ENCODE measurements around the gene ADGRL3. TPM values are rescaled to one million over a fixed set of nuclear protein-coding genes. Genes with fewer than 3 reads are reported as not detected.

ADGRL3 gene
- total RNA-seq, 4 donors from 2014 or later: 2.2 to 10.0 (median 4.6) TPM

DNA sequence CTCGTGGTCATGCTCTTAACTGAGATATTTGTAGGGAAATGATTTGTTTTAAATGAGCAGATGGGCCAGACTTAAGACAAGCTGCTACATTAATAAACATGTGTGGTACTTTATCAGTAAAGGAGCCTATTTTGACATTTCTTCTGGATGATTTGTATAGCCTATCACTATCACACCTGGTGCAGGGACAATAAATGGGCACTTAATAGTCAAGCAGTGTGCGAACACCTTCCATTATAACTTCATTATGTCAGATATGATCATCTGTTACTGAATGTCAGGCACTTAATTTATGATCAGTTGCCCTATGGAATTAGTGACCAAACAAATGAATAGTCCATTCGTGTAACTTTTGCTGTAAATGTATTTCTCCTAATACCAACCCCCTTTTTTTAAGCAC lies 628.8 kb downstream of the ADGRL3 start:
- Histone ChIP-seq H3K36me3 (no peaks in the 10 kb centered on the region), H3K4me1 (no peaks in the 10 kb centered on the region), H3K27ac (no peak overlapping the region), H3K27me3 (no peaks in the 10 kb centered on the region), H3K9me3 (no peaks in the 10 kb centered on the region), H3K4me3 (no peak overlapping the region)
- TF ChIP-seq POLR2AphosphoS5 (IDR thresholded peaks at IDR 0.05) (no peak), POLR2A (IDR thresholded peaks at IDR 0.05) (no peak), EP300 (IDR thresholded peaks at IDR 0.05; ENCODE audit: low read depth) (no peak)
- TF ChIP-seq, protein P1, sequence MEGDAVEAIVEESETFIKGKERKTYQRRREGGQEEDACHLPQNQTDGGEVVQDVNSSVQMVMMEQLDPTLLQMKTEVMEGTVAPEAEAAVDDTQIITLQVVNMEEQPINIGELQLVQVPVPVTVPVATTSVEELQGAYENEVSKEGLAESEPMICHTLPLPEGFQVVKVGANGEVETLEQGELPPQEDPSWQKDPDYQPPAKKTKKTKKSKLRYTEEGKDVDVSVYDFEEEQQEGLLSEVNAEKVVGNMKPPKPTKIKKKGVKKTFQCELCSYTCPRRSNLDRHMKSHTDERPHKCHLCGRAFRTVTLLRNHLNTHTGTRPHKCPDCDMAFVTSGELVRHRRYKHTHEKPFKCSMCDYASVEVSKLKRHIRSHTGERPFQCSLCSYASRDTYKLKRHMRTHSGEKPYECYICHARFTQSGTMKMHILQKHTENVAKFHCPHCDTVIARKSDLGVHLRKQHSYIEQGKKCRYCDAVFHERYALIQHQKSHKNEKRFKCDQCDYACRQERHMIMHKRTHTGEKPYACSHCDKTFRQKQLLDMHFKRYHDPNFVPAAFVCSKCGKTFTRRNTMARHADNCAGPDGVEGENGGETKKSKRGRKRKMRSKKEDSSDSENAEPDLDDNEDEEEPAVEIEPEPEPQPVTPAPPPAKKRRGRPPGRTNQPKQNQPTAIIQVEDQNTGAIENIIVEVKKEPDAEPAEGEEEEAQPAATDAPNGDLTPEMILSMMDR (IDR thresholded peaks at IDR 0.05): no peak
- 73 to 86% methylated on average over 3 of the region's 3 CpGs for WGBS, 2 donors (ENCODE audit: low coverage in 1 of 2)
- DNase-seq: no peak
- intact Hi-C loops (cut with DNase I; ENCODE audit: low total_unique reads) (no loop called here), in situ Hi-C loops (cut with MboI; ENCODE audit: low pct_ligation_motif_present in 1 of 4, low pct_unique_long_range_greater_than_20kb in 1 of 4, low sequenced_read_pairs in 3 of 4) (no loop called here)

DNA sequence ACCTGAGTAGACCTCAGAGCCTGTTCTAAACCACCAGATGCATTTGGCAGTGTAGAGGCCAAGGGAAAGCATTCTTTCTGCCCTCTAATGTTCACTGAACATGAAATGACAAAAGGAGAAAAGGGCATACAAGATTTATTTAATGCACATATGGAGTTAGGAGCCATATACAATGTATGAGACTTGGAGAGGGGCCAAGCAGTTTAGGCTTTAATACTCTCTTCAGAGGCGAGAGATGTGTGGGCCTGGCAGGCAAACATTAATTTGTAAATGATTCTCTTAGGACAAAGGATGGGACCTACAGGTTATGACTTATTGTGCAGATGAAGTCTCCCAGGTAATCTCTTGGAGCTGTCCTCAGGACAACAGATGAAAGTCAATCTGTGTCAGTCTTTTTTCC lies 631.9 kb downstream of the ADGRL3 start:
- TF ChIP-seq POLR2AphosphoS5 (IDR thresholded peaks at IDR 0.05) (no peak), POLR2A (IDR thresholded peaks at IDR 0.05) (no peak), EP300 (IDR thresholded peaks at IDR 0.05; ENCODE audit: low read depth) (no peak)
- TF ChIP-seq, protein P1 (IDR thresholded peaks at IDR 0.05): no peak
- Histone ChIP-seq H3K4me3 (no peak overlapping the region), H3K27ac (no peak overlapping the region), H3K9me3 (no peaks in the 10 kb centered on the region), H3K4me1 (no peaks in the 10 kb centered on the region), H3K36me3 (no peaks in the 10 kb centered on the region), H3K27me3 (no peaks in the 10 kb centered on the region)
- in situ Hi-C loops (cut with MboI; ENCODE audit: low pct_ligation_motif_present in 1 of 4, low pct_unique_long_range_greater_than_20kb in 1 of 4, low sequenced_read_pairs in 3 of 4) (no loop called here), intact Hi-C loops (cut with DNase I; ENCODE audit: low total_unique reads) (no loop called here)
- 17 to 57% methylated on average over 1 of the region's 1 CpG for WGBS, 2 donors (ENCODE audit: low coverage in 1 of 2)
- DNase-seq: no peak

DNA sequence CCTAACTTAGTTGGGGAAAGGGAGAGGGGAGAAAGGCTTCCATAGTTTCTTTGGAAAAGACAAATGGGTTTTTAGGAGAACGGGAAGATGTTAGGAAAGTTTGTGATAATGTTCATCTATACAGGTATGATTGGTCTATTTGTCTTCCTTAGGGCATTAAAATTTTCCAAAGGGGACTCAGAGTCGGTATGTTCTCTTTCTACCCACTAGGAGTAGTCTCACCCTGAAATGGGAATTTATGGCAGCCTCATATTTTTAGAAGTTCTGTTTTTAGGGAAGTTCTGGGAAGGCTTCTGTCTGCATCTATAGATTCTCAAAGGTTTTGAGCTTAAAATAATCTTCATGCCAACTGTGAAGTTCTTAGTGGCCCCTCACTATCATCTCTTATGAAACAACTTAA lies 637.3 kb downstream of the ADGRL3 start:
- 58 to 70% methylated on average over 2 of the region's 2 CpGs for WGBS, 2 donors (ENCODE audit: low coverage in 1 of 2)
- no peak for TF ChIP-seq EP300 (IDR thresholded peaks at IDR 0.05; ENCODE audit: low read depth)
- TF ChIP-seq POLR2A (IDR thresholded peaks at IDR 0.05): no peak
- no peak for TF ChIP-seq POLR2AphosphoS5 (IDR thresholded peaks at IDR 0.05)
- TF ChIP-seq, protein P1 (IDR thresholded peaks at IDR 0.05): no peak
- in situ Hi-C loops (cut with MboI; ENCODE audit: low pct_ligation_motif_present in 1 of 4, low pct_unique_long_range_greater_than_20kb in 1 of 4, low sequenced_read_pairs in 3 of 4): no loop called here

DNA sequence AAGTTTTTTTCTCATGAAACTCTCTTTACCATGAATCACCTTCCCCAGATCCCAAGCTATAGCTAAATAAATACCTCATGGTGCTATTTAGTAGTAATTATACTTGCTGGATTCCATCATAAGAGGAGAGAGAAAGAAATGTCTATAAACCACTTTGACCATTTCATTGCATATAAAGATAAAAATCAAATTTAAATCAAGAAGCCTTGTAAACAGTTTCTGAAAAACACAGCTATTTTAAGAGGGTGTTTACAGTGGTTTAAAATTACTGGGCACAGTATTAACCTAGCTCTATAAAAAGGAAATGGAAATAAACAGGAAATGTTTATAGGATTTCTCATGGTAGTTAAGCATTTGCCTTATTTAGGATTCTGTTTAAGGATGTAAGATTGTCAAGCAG lies 637.9 kb downstream of the ADGRL3 start:
- in situ Hi-C loops (cut with MboI; ENCODE audit: low pct_ligation_motif_present in 1 of 4, low pct_unique_long_range_greater_than_20kb in 1 of 4, low sequenced_read_pairs in 3 of 4): no loop called here
- TF ChIP-seq, protein P1 (IDR thresholded peaks at IDR 0.05): no peak
- TF ChIP-seq EP300 (IDR thresholded peaks at IDR 0.05; ENCODE audit: low read depth) (no peak), POLR2AphosphoS5 (IDR thresholded peaks at IDR 0.05) (no peak), POLR2A (IDR thresholded peaks at IDR 0.05) (no peak)
- H3K27me3 ChIP-seq: no peaks in the 10 kb centered on the region
- intact Hi-C loops (cut with DNase I; ENCODE audit: low total_unique reads): no loop called here
- H3K36me3 ChIP-seq: no peaks in the 10 kb centered on the region
- no peaks in the 10 kb centered on the region for H3K9me3 ChIP-seq
- no peak overlapping the region for H3K27ac ChIP-seq
- no peaks in the 10 kb centered on the region for H3K4me1 ChIP-seq
- no peak overlapping the region for H3K4me3 ChIP-seq
- no peak for DNase-seq

More for the DNA sequence above, 637.3 kb downstream of the ADGRL3 start:
- Histone ChIP-seq H3K4me1 (no peaks in the 10 kb centered on the region), H3K27me3 (no peaks in the 10 kb centered on the region), H3K4me3 (no peak overlapping the region), H3K36me3 (no peaks in the 10 kb centered on the region), H3K9me3 (no peaks in the 10 kb centered on the region), H3K27ac (no peak overlapping the region)
- intact Hi-C loops (cut with DNase I; ENCODE audit: low total_unique reads): no loop called here
- no peak for DNase-seq

Data from transverse colon (tissue), 4 donors.